GM19397 (cell line): Measurements from ENCODE around the gene MYO16.

Experiments
- ATAC-seq: cut with Tn5 transposase; IDR thresholded peaks from one replicate; pipeline ENCODE4 v1.9.1; 2021; ENCODE audit warnings: mild to moderate bottlenecking, moderate library complexity; ENCODE audit not compliant: unreplicated experiment

Gene MYO16

DNA sequence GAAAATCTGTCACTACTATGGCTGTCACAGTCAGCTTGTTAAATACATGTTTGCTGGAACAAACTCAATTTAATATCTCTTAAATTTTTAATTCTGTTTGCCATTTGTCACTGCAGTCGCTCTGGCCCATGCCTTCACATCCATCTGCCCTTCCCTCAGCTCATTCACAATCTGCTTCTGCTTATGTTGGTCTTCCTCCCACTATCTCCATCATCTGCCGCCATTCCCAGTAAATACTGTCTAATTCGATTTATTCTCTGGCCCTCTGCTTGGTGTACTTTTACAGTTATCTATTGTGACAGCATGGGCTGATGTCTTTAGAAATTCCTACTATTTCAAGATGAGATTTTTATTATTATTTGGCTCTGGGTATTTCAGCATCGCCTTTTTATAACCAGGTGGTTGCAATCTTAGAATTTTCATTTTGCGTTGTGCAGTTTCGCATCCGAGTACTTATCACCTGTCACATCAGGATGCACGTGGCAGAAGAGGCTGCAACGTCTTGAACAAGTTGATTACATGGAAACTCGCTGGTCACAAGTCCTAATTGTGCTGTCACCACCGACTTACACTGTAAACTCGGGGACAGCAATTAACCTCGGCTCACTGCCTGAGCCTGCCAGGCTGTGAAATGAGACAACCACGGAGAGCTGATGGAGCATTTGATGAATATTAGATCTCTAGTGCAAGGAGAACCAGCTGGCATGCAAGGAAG, 158.4 kb downstream of the MYO16 start:
- no peak for ATAC-seq

DNA sequence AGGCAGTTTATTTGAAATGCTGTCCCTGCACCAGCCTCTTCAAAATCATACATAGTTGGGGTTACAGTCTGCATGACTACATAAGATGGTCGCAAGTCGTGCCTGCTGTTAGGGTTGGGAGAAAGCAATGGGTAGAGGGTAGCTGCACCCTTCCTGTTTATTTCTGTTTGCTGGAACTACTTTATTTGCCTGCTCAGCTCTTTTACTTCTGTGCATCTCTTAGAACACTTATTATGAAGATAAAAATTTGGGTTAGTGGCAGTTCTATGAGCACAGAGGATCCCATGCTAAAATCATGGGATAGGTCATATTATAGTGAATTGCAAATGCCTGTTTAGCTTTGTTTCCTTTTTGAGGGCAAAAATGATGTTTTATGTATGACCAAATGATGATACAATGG, 160.1 kb downstream of the MYO16 start:
- no peak for ATAC-seq

DNA sequence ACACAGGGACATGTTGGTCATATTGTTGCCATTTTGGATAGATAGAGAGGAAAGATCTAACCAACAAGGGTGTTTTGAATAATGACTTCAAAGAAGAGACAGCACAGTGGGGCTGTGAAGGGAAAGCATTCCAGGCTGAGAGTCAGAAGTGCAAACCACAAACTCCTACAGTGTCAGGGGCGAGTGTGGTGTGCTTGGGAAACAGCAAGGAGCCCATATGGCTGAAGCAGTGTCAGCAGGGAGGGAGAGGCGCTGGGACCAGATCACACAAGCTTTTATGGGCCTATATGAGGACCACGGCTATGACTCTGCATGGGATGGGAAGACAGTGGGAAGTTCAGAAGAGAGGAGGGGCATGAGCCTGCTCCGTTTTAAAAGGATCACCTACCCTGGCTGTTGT, 166.4 kb downstream of the MYO16 start:
- no peak for ATAC-seq

DNA sequence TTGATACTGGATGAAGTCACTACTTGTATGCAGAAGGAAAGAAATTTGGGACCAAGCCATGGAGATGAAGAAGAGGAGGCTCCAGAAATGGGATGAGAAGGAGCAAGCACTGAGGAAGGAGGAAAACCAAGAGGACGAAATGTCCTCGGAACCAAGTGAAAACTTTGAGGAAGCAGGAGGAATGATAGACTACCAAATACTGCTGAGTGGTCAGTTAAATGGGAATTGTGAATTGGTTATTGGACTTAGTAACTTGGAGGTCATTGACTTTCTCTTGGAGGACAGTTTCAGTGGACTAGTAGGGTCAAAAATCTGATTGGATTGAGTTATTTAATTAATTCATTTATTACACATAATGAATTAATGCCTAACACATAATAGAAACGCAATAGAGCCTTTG, 167.9 kb downstream of the MYO16 start:
- ATAC-seq, result no peak

DNA sequence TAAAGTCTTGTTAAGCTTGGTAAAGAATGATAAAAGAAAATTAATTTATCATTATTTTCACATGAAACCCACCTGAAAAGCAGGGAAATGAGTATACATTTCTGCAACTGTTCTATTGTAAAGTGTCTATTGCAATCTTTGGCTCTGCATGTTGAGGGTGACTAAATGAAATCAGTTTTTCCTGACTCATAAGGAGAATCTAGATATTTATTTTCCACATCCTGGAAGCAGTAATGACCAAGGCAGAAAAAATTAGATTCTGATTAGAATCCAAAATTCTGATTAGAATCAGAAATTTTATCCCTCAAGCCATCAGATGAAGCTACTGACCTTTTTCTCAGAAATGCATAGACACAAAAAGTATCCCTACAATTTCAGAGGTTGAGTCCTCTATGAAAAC, 178.4 kb downstream of the MYO16 start:
- ATAC-seq, result no peak

DNA sequence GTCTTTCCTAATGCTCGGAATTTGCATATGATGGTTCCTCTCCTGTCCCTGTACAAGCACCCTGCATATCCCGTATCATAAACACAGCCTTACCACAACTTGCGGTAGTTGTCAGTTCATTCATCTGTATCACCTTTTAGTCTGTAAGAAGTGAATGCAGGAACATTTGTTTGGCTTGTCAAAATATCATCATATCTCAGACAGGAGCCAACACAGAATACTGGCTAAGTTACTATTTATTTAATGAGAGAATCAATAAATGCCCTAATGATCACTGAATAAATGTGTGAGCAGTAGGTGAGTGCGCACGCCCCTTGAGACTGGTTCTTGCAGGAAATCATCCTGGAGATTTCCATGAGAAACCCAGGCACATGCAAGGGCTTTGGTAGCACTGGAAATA, 182.8 kb downstream of the MYO16 start:
- ATAC-seq, result no peak

DNA sequence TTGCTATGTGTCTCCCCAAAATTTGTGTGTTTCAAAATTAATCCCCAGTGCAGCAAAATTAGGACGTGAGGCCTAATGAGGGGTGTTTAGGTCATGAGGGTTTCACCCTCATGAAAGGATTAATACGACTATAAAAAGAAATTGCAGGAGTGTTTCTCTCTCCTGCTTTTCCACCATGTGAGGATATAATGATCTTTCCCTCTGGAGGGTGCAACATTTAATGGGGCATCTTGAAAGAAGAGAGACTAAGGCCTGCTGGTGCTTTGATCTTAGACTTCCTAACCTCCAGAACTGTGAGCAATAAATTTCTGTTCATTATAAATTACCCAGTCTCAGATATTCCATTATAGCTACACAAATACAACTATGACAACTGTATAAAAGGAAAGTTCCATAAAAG, 183.2 kb downstream of the MYO16 start:
- ATAC-seq, result no peak

DNA sequence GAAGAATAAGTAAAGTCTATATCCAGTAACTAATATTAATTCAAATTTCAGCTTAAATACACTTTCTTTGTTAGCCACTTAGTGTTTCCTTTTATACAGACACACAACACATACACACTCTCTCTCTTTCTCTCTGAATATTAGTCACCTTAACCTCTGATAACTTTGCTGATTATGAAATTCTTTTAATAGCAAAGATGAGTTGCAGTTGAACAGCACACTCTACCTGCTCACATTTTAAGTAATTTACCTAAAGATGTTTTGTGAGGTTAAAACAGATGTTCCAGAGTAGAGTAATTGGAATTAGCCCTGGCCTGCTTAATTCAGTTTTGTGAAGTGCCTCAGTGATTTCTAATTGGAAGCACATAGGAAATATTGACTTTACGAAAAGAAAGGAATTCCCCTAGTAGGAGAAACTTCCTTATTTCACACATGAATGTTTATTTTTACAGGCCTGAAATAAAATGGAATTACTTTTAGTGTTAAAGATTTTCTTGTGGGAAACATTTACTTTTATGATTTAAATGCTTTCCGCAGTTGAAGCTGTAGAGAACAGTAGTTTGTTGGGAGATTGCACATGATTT, 184.3 kb downstream of the MYO16 start:
- no peak for ATAC-seq

DNA sequence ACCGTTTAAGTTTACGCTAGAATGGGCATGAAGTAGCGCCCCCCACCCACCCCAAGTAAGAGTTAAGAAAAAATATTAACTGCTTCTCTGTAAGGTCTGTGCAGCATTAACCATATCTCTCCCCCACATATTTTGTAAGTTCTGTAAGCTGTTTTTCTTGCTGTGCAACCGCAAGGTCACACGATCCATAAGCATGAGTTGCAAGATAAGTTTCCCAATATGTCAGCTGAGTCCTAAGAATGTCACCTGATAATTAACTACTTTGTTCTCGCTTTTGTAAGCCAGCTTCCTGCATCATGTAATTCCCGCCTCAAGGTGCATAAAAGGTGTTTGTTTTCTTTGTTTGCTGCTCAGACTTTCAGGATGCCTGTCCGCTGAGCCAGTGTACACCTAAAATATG, 187.0 kb downstream of the MYO16 start:
- no peak for ATAC-seq

DNA sequence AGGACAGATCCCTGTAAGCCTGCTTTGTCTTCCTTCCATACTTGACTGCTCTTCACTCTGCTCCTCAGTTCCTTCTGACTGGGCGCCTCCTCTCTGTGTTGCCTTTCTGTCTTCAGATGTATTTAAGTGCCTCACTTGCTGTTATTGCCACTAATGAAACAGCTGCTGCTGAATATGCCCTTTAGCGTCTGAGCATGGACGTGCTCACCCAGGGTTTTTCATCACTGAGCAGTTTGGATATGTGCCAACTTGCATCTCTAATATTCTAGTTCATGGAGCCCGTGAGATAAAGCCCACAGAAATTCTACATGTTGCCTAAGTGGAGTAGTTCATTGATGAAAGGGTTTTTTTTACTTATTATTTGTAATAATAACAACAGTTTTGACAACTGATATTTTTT, 198.2 kb downstream of the MYO16 start:
- no peak for ATAC-seq

DNA sequence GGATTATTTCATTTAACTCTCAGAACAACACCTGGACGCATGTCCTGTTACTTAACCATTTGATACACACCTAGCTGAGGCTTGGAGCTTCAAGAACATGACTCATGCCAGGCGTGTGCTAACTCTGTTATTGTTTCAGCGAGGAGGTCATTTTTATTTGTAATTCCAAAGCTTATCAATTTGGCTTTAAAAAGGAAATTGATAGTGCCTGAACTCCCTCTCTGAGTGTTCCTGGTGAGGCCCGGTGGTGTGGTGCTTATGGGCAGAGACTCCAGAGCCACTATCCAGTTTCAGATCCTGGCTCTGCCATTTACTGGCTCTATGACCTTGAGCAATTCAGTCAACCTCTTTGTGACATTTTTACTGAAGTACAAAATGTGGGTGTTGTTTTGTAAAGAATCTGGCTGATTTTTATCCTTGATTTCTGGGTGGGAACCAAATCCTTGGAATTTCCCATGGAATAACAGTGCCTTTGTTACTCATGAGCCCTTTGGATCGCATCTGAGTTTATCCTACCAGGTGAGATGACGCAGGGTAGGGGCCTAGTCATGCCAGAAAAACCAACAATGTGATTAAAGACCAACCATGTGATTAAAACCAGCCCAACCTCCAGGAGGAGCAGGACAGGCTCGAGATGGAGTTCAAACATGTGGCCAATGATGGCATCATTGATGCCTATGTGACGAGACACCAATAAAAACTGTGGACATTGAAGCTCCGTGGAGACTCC, 198.8 kb downstream of the MYO16 start:
- no peak for ATAC-seq

DNA sequence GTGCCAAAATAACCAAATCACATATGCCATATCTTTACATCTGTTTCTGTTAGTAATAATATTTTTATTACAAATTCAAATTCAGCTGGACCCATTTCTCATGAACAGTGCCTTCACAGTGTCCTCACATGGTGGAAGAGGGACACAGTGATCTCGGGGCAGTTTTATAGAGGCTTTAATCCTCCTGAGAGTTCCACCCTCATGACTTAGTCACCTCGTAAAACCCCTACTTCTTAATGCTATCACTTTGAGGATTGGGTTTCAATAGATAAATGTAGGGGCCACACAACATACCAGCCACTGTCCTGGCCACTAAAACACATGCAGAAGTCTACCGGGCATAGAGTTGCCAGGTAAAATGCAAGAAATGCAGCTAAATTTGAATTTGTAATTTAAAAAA, 201.5 kb downstream of the MYO16 start:
- no peak for ATAC-seq

DNA sequence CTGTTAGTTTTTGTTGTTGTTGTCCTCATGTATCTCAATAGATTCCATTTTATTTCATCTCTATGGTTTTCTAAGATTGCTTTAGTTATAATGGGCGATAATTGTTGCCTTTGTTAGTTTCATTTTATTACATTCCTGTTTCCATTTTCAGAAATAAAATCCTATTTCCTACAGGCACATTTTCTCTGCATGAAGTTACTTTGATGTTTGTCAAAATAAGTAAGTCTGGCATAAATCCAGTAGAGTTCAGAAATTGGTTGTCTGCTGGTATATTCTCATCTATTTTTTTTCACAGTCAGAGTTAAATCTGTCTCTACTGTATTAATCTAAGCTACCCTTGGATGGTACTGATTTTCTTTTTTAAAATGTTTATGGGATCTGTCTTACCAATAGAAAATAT, 204.1 kb downstream of the MYO16 start:
- no peak for ATAC-seq

DNA sequence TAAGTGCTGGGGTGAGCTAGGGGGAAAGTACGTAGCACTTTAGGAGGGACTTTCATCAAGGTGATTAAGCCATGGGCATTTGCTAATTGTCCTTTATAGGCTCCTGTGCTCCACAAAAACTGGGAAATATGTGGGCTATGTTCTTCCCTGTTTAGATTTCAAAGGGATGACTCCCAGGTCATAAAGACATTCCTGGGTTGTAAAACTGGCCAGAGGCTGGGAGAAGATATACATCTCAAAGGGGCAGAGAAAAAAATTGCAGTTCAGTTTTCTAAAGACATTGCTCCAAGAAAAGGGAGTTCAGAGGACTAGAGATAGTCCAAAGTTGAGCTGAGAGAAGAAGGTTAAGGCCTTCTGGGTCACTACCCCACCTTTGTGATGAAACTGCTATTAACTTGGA, 204.8 kb downstream of the MYO16 start:
- ATAC-seq, result no peak

DNA sequence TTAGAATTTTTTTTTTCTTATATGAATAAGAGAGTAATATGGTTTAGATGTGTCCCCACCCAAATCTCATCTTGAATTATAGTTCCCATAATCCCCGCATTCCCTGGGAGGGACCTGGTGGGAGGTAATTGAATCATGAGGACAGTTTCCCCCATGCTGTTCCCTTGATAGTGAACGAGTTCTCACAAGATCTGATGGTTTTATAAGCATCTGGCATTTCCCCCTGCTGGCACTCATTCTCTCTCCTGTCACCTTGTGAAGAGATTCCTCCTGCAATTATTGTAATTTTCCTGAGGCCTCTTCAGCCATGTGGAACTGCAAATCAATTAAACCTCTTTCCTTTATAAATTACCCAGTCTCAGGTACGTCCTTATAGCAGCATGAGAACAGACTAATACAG, 205.7 kb downstream of the MYO16 start:
- no peak for ATAC-seq

DNA sequence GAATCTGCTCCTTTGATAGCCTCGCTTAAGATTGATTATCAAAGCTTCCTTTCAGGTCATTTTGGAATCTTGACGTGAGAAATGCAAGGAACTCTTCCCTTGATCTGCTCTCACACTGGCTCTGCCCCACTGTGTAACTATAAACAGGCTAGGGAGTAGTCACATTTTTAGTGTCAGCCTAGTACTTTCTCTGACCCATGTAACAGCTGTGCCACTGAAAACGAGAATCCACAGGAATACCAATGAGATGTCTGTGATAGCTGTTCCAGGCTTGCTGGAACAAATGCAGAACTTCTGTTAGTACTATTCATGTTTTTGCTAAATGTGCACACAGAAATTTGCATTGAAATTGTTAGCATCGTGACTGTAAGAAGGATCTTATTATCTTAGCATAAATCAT, 221.3 kb downstream of the MYO16 start:
- ATAC-seq, result no peak

DNA sequence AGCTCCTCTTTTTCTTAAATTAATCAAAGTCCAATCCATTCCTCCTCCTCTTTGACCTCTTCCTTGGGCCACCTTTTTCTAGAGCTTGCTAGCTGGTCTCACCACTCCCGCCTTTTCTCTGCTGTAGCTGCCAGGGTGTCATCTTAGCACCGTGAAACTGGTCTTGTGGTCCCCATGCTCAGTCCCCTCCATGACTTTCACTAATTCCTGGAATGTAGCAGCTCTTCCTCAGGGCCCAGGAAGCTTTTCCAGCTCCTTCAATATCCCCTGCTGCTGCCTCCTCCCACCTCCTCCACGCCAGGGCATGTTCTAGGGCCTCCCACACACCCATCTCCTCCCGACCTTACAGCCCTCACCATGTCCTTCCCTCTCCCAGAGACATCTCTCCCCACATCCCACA, 222.2 kb downstream of the MYO16 start:
- no peak for ATAC-seq

DNA sequence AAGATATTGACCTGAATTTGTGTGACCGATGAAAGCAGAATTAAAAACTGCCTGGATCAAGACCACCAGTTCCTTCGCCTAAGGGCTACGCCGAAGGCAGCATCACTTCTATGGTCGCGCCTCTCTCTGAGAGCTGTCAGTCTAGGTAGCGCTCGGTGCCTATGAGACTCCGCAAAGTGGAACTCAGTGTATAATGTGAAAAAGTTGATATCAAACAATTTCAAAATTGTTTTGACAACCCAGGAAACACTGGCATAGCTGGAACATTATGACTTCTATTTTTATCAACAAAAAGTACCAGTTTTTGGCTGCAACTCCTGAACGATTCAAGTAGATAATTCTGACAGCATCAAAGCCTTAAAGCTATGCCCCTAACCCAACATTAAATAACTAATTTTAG, 223.6 kb downstream of the MYO16 start:
- no peak for ATAC-seq

DNA sequence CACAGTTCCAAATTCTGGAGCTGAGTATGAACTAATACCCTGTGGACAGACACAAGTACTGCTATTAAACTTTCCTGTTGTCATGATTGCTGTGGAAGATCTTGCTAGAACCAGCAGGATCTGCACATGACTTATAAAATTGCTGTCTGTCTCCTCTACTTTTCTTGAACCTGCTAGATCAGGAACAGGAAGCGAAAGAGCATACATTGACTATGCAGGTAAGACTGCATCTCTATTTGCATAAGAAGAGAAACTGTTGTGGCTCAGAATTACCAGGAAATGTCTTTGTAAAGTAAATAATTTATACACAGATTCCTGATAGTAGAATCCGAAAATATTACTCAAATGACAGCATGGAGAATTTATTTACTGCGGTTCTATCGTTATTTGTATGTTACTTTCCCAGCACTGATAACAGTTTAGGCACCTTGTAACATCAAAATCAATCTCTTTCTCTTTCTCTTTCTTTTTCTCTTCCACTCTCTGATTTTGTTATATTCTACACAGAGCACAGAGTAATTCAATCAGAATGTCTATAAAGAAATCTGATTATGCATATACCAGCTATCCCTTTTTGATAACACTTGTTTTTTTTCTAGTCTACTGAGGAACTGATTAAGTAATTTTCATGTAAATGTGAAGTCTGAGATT, 226.5 kb downstream of the MYO16 start:
- ATAC-seq, result peak; percentile 67

DNA sequence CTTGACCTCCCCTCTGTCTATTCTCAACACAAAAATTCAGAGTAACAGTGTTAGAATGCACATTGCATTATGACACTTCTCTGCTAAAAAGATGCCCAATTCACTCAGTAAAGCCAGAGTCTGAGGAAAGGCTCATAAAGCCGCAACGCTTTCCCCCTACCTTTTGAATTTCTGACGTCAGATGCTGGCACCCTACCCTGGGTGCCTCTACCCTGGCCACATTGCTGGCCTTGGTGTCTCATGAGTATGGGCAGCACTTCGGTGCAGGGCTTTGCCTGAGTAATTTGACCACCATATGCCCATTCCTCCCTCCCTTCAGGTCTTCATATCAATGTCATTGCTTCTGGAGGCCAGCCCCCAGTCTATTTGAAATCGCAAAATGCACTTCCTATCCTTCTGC, 229.3 kb downstream of the MYO16 start:
- ATAC-seq, result no peak

DNA sequence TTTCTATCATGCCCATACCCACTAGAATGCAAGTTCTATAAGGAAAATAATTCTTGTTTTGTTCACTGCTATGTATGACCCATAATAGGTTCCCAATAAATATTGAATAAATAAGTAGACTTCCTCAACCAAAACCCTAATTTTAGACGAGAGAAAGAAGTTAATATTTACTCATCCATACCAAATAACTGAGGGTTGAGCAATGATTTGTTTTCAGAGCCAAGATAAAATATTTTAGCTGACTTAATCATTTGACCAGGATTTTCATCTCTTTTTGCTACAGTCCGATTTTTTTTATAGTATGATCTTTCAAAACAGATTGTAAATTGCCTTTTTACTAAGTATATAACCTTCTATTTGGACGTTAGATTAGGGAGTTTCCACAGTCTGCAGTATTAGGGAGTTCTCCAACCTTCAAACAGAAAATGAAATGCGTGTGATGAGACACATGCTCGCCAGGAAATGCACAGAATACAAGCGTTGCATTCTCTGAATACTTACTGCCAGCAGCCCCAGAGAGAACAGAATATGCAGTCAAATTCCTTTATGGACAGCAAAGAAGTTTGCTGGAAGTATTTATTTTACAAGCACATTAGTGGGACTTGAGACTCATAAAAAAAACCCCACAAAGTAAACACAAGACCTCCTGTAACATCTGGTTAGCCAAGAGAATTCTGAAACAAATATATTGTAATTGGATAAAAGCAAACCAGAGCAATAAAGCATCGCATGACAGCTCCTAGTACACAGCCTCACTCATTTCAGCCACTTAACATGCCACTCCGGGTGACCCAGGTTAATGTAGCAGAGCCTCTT, 230.0 kb downstream of the MYO16 start:
- no peak for ATAC-seq
